H9 (cell line): ENCODE measurements around the gene SLC12A6. TPM values are rescaled to one million over a fixed set of nuclear protein-coding genes. Genes with fewer than 3 reads are reported as not detected.

Experiments
- DNase-seq: peaks from one replicate; pipeline ENCODE4 v3.0.0-alpha.2; 2017
- H2AFZ ChIP-seq: one replicate; pipeline ENCODE4 v1.6.1; 2013; ENCODE audit warnings: mild to moderate bottlenecking, low read length, control low read depth, moderate library complexity
- H2AK5ac ChIP-seq: 2 replicates; pipeline ENCODE4 v1.6.1; 2013; ENCODE audit warnings: low read length, control low read depth, mixed read lengths; ENCODE audit not compliant: insufficient read length
- H2BK120ac ChIP-seq: one replicate; pipeline ENCODE4 v1.6.1; 2013; ENCODE audit warnings: low read depth, mild to moderate bottlenecking, low read length, control low read depth, inconsistent platforms; ENCODE audit not compliant: poor library complexity, severe bottlenecking
- H2BK12ac ChIP-seq: 2 replicates; pipeline ENCODE4 v1.6.1; 2013; ENCODE audit warnings: low read length, control low read depth, mixed read lengths, low read depth; ENCODE audit not compliant: insufficient read length
- H2BK15ac ChIP-seq: 2 replicates; pipeline ENCODE4 v1.6.1; 2013; ENCODE audit warnings: low read depth, low read length, control low read depth
- H2BK20ac ChIP-seq: one replicate; pipeline ENCODE4 v1.6.1; 2013; ENCODE audit warnings: low read depth, mild to moderate bottlenecking, low read length, control low read depth, inconsistent platforms; ENCODE audit not compliant: poor library complexity, severe bottlenecking
- H2BK5ac ChIP-seq: 2 replicates; pipeline ENCODE4 v1.6.1; 2013; ENCODE audit warnings: low read length, control low read depth, mixed read lengths; ENCODE audit not compliant: insufficient read length
- H3K14ac ChIP-seq: 2 replicates; pipeline ENCODE4 v1.6.1; 2013; ENCODE audit warnings: low read length, control low read depth; ENCODE audit not compliant: insufficient read depth
- H3K18ac ChIP-seq: 2 replicates; pipeline ENCODE4 v1.6.1; 2013; ENCODE audit warnings: low read depth, mild to moderate bottlenecking, mixed read lengths, low read length, control low read depth; ENCODE audit not compliant: insufficient read length
- H3K23ac ChIP-seq: 2 replicates; pipeline ENCODE4 v1.6.1; 2013; ENCODE audit warnings: low read length, control low read depth, mixed read lengths, low read depth; ENCODE audit not compliant: insufficient read length
- H3K23me2 ChIP-seq: 2 replicates; pipeline ENCODE4 v1.6.1; 2013; ENCODE audit warnings: low read depth, mild to moderate bottlenecking, mixed read lengths, low read length, control low read depth; ENCODE audit not compliant: insufficient read length, poor library complexity, severe bottlenecking
- H3K27ac ChIP-seq: 2 replicates; pipeline ENCODE4 v1.5.1; 2013; ENCODE audit warnings: low read length, control low read depth, mixed read lengths, low read depth; ENCODE audit not compliant: insufficient read length
- H3K27me3 ChIP-seq: 2 replicates; pipeline ENCODE4 v1.6.1; 2013; ENCODE audit warnings: low read length, control low read depth, inconsistent platforms; ENCODE audit not compliant: insufficient read depth
- H3K4ac ChIP-seq: 2 replicates; pipeline ENCODE4 v1.6.1; 2013; ENCODE audit warnings: low read depth, mild to moderate bottlenecking, control low read depth, inconsistent platforms, low read length, moderate library complexity
- H3K4me1 ChIP-seq: 2 replicates; pipeline ENCODE4 v1.6.1; 2013; ENCODE audit warnings: low read length, control low read depth, inconsistent platforms; ENCODE audit not compliant: insufficient read depth
- H3K4me2 ChIP-seq: 2 replicates; pipeline ENCODE4 v1.6.1; 2013; ENCODE audit warnings: low read length, control low read depth, mixed read lengths; ENCODE audit not compliant: insufficient read length, insufficient read depth
- H3K56ac ChIP-seq: 2 replicates; pipeline ENCODE4 v1.6.1; 2013; ENCODE audit warnings: low read depth, mild to moderate bottlenecking, mixed read lengths, low read length, control low read depth; ENCODE audit not compliant: insufficient read length
- H3K79me1 ChIP-seq: 2 replicates; pipeline ENCODE4 v1.6.1; 2013; ENCODE audit warnings: low read depth, mild to moderate bottlenecking, moderate library complexity, low read length, control low read depth, inconsistent platforms; ENCODE audit not compliant: insufficient read depth, poor library complexity, severe bottlenecking
- H3K79me2 ChIP-seq: 2 replicates; pipeline ENCODE4 v1.6.1; 2013; ENCODE audit warnings: low read length, control low read depth, inconsistent platforms; ENCODE audit not compliant: insufficient read depth
- H3K9ac ChIP-seq: 2 replicates; pipeline ENCODE4 v1.6.1; 2013; ENCODE audit warnings: low read length, control low read depth, mixed read lengths; ENCODE audit not compliant: insufficient read length; ENCODE audit errors: extremely low read depth
- H3K9me3 ChIP-seq: one replicate; pipeline ENCODE4 v1.6.1; 2013; ENCODE audit warnings: low read depth, low read length, inconsistent platforms; ENCODE audit not compliant: control insufficient read depth
- H3T11ph ChIP-seq: one replicate; pipeline ENCODE4 v1.6.1; 2013; ENCODE audit warnings: mild to moderate bottlenecking, low read length, control low read depth, inconsistent platforms
- H4K20me1 ChIP-seq: one replicate; pipeline ENCODE4 v1.6.1; 2013; ENCODE audit not compliant: control insufficient read depth, insufficient read length, insufficient read depth
- H4K5ac ChIP-seq: 2 replicates; pipeline ENCODE4 v1.6.1; 2013; ENCODE audit warnings: low read depth, mild to moderate bottlenecking, mixed read lengths, low read length, control low read depth; ENCODE audit not compliant: insufficient read length
- H4K8ac ChIP-seq: replicated peaks from 2 replicates; pipeline ENCODE4 v1.6.1; 2013; ENCODE audit warnings: low read length, control low read depth, mixed read lengths, low read depth; ENCODE audit not compliant: insufficient read length
- H4K91ac ChIP-seq: 2 replicates; pipeline ENCODE4 v1.6.1; 2013; ENCODE audit warnings: low read depth, mild to moderate bottlenecking, moderate library complexity, mixed read lengths, low read length, control low read depth; ENCODE audit not compliant: insufficient read length
- H3K27ac Mint-ChIP-seq, 3 experiments: 2 replicates in 2 of 3; 3 replicates in 1 of 3; pipeline ENCODE4 v1.8.0; 2020 to 2021; ENCODE audit warnings: mixed read lengths in 3 of 3, mild to moderate bottlenecking in 1 of 3, moderate library complexity in 1 of 3
- H3K27me3 Mint-ChIP-seq: 2 replicates; pipeline ENCODE4 v1.8.0; 2021; ENCODE audit warnings: low read depth, mild to moderate bottlenecking, moderate library complexity, mixed read lengths
- H3K36me3 Mint-ChIP-seq, 3 experiments: 2 replicates in 2 of 3; 3 replicates in 1 of 3; pipeline ENCODE4 v1.8.0; 2020 to 2021; ENCODE audit warnings: low read depth in 3 of 3, mixed read lengths in 3 of 3; ENCODE audit not compliant: insufficient read depth in 1 of 3
- H3K4me1 Mint-ChIP-seq, 2 experiments: 2 replicates each; pipeline ENCODE4 v1.8.0; 2020; ENCODE audit warnings: mixed read lengths in 2 of 2
- H3K4me3 Mint-ChIP-seq, 2 experiments: 2 replicates in 1 of 2; 3 replicates in 1 of 2; pipeline ENCODE4 v1.8.0; 2020 to 2021; ENCODE audit warnings: mild to moderate bottlenecking in 2 of 2, mixed read lengths in 2 of 2, moderate library complexity in 1 of 2
- H3K9me3 Mint-ChIP-seq, 2 experiments: 2 replicates in 1 of 2; 3 replicates in 1 of 2; pipeline ENCODE4 v1.8.0; 2020; ENCODE audit warnings: mild to moderate bottlenecking in 2 of 2, mixed read lengths in 2 of 2, moderate library complexity in 1 of 2
- CTCF ChIP-seq: fragments of 200-600 bp; sonication (generic); conservative IDR thresholded peaks from 3 replicates; pipeline ENCODE4 v1.8.0; 2021; ENCODE audit warnings: antibody characterized with exemption, mild to moderate bottlenecking
- WGBS: extraction: QIAGEN DNeasy Blood & Tissue Kit; methylation state at CpG from one replicate; pipeline ENCODE4 v1.1.7; 2013; ENCODE audit warnings: missing lambda C conversion rate, low lambda C conversion rate, mixed read lengths; ENCODE audit not compliant: insufficient read length; ENCODE audit errors: extremely low coverage; 5-methylcytosine and 5-hydroxymethylcytosine counted together
- total RNA-seq: library from RNA; stranded (reverse); gene quantifications from 2 replicates; pipeline ENCODE4 v1.2.1, GENCODE V29; 2021

SLC12A6 gene
- total RNA-seq, 1 experiment from 2014 or later: 11.1 TPM

DNA sequence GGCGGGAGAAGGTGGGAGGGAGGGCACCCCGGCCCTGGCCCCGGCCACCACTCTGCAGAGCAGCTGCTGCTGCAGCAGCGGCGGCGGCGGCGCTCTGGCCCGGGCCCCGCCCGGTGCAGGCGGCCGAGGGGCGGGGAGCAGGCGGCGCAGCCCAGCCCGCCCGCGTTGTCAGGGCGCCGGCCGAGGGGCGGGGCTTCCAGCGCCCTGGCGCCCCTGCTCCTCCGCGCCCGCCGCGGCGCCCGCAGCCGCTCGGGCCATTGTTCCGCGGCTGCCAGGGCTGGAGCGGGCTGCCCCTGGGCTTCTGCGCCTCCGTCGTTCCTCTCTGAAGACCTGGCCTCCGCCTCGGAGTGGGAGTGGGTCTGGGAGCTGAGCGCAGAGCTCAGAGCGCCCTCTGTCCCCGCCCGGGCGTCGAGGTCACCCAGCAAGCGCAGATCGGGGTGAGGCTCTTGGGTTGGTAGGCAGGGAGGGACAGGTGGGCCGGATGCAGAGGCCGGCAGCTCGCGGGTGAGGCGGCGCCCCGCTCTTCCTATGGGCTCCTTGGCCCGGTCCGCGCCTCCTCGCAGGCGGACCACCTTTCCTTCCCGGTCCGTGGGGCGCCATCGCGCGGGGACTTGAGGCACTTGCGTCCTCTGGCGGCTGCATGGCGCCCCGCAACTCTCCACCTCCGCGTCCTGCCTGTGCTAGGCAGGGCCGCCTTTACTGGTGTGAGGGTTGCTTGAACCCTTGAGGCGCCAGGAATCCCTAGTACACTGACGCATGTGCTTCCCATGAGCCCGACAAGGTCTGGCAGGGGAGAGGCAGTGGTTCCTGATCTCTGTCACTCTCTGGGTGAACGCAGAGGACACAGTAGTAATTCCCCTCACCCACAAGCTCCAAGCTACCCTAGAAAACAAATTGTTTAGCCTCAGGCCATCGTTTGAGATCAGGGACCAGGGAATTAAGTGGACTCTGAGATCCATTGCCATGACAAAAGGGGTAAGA, 29.8 kb upstream of the SLC12A6 start, which contains the start of gene LPCAT4:
LPCAT4 (minus strand) TSS at position 96 of the 981 bp plus-strand sequence. CDS start 96 bp downstream, outside the sequence.
- Histone ChIP-seq H3K27ac (no peak within 1 kb of the TSS), H2BK20ac (no peak within 1 kb of the TSS), H3K18ac (peak within 1 kb of the TSS; percentile 90), H3K23me2 (peaks cover 12% of the 10 kb centered on the region), H2AFZ (no peak within 1 kb of the TSS), H3T11ph (no peak within 1 kb of the TSS), H3K79me2 (peaks cover 6% of the 10 kb centered on the region; the same call in 1 of the 2 replicates), H3K9ac (peak within 1 kb of the TSS; percentile 57), H4K8ac (no peak within 1 kb of the TSS), H3K4ac (no peak within 1 kb of the TSS), H3K23ac (no peak within 1 kb of the TSS), H4K91ac (no peak within 1 kb of the TSS), H2BK5ac (no peak within 1 kb of the TSS), H3K4me2 (peak within 1 kb of the TSS; percentile 76), H4K20me1 (no peaks in the 10 kb centered on the region), H3K79me1 (peaks cover 9% of the 10 kb centered on the region), H2BK120ac (no peak within 1 kb of the TSS), H3K9me3 (no peaks in the 10 kb centered on the region), H2BK15ac (no peak within 1 kb of the TSS), H3K4me1 (peaks cover 6% of the 10 kb centered on the region; the same call in 1 of the 2 replicates), H4K5ac (no peak within 1 kb of the TSS), H2BK12ac (no peak within 1 kb of the TSS), H2AK5ac (no peak within 1 kb of the TSS), H3K56ac (no peak within 1 kb of the TSS), H3K14ac (peak within 1 kb of the TSS; percentile 86), H3K27me3 (no peaks in the 10 kb centered on the region)
- Mint-ChIP-seq H3K27me3 (no peaks in the 10 kb centered on the region; the same call in 1 of the 2 replicates), H3K4me3 (peak within 1 kb of the TSS; percentile 96 to 97), H3K9me3 (peaks cover 6% of the 10 kb centered on the region in 2 experiments; a peak in 4 of 5 replicates), H3K4me1 (peaks cover 18 to 23% of the 10 kb centered on the region in 2 experiments), H3K36me3 (peaks cover 14 to 26% (median 14%) of the 10 kb centered on the region in 3 experiments; a peak in 6 of 7 replicates), H3K27ac (peak within 1 kb of the TSS; percentile 97 to 98 (median 98))
- peak; percentile 89 for TF ChIP-seq CTCF
- peak; percentile 86 for DNase-seq
- no CpG with 5 or more reads among the region's 80 CpGs for whole genome bisulfite sequencing
